ENCODE results near the gene COQ8A.

The COQ8A gene

DNA sequence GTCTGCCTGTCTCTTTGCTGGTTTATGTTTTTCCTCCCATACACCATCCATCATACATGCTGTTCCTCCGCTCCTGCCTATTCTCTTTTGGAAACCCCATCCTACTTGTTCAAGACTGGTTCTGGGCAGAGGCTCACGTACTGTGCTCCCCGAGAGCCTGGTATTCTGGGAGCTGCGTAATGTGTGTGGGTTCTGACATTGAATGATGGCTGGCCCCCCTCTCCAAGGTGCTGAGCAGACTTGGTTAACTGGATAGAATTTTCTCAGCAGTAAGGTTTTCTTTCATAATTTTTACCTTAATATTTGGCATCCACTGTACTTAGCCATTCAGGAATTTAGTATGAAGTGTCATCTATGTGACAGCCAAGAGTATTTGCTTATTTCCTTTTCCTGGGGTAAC, 26.6 kb downstream of the COQ8A start:
- FAIRE-seq (no peak), DNase-seq (ENCODE audit: extremely low spot score, insufficient read length, low read depth) (no peak)

DNA sequence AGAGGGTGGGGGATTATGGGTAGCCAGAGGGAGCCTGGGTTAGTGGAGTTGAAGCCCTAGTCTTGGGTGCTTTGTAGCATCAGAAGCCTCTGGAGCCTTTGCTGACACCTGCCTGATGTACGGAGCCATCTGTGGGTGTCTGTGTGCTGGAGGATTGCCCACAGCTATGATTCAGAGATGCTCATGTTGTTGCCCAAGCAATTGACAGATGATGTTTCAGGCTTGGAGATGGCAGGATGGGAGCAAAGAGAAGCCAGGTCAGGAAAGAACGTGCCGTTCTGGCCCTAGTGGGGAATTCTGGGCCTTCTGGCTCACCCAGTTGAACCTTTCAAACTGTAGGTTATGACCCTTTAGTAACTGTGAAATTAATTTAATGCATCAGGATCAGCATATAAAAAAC, 27.6 kb downstream of the COQ8A start:
- no peak for DNase-seq (ENCODE audit: extremely low spot score, insufficient read length, low read depth)
- FAIRE-seq, result no peak

DNA sequence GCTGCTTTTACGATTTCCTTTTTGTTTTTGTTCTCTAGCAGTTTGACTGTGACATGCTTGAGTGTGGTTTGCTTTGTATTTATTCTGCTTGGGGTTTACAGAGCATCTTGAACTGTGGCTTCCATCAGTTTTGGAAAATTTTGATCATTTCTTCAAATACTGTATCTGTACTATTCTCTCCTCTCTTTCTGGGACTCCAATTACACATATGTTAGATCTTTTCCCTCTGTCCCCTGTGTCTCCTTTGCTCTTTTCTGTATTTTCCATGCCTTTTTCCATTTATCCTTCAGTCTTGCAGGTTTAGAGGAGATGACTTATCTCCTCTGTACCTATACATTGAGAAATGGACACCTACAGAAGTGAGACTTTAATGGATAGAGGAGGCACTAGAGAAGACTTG, 31.7 kb downstream of the COQ8A start:
- DNase-seq (ENCODE audit: extremely low spot score, insufficient read length, low read depth) (no peak), FAIRE-seq (no peak)

DNA sequence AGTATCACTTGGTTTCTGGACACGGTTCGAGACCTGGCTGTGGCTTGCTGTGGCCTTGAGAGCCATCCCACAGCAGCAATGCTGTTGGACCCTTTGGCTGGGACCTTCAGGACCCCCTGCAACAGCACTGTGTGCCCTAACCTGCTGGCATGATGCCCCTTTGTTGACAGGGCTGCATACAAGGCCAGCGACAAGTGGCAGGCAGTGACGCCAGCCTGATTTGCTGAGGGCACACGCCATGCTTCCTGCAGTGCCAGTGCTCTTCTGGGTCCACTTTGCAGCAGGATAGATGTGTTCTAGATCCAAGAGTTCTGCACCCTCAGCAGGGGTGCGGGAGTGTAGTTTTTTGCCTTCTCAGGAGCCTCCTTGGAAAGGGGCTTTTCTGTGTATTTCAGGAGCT, 32.8 kb downstream of the COQ8A start:
- DNase-seq (ENCODE audit: extremely low spot score, insufficient read length, low read depth), result no peak
- FAIRE-seq, result no peak

DNA sequence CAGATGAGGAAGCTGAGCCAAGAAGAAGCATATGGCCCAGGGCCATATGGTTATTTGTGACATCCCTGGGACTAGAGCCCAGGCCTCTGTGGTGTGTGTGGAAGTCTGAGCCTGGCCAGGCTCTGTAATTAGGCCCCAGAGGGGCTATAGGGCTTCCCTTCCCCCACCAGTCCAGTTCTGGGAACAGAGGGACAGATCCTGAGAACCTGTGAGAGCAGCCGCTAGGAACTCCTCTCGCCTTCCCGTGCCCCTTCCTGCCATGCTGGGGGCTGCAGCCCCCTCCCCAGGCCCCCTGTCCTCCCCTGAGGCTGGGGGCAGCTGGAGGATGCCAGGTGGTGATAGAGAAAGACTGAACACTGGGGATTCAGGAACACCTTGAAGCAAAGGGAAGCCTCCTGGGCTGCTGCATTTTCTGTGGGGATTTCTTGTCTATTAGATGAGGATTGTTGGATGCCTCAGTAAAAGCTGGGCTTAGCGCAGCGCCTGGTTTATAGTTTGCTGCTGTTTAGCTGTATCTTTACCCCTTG, 33.3 kb downstream of the COQ8A start:
- DNase-seq (ENCODE audit: extremely low spot score, insufficient read length, low read depth) (no peak), FAIRE-seq (no peak)

DNA sequence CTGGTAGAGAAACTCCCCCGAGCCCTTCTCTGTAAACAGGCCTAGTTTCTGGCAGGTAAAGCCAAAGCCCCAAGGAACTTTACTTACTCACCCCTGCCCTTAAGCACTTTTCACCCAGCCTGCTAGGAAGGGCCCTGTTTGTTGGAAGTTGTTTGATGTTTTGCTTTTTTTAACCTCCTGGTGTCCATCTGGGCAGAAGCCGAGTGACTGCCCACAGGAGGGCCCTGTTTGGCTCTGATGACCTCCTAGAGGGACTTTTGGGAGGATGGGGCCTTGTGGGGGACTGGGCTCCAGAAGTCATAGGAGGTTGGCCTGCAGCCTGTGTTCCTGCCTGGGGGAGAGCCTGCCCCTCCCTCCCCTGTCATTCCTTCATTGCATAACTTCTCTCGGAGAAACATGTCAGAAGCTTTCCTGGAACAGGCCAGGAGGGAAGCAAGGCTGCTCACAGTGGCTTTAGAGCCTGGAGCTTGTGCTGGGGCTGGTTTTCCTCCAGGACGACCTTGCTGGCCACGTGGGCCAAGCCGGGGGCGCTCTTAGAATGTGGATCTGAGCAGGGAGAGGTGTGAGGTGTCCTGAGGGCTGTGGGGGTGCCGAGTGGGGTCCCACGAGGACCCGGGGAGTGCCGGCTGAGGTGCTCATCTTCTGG, 33.9 kb downstream of the COQ8A start:
- no peak for FAIRE-seq
- DNase-seq (ENCODE audit: extremely low spot score, insufficient read length, low read depth), result no peak

DNA sequence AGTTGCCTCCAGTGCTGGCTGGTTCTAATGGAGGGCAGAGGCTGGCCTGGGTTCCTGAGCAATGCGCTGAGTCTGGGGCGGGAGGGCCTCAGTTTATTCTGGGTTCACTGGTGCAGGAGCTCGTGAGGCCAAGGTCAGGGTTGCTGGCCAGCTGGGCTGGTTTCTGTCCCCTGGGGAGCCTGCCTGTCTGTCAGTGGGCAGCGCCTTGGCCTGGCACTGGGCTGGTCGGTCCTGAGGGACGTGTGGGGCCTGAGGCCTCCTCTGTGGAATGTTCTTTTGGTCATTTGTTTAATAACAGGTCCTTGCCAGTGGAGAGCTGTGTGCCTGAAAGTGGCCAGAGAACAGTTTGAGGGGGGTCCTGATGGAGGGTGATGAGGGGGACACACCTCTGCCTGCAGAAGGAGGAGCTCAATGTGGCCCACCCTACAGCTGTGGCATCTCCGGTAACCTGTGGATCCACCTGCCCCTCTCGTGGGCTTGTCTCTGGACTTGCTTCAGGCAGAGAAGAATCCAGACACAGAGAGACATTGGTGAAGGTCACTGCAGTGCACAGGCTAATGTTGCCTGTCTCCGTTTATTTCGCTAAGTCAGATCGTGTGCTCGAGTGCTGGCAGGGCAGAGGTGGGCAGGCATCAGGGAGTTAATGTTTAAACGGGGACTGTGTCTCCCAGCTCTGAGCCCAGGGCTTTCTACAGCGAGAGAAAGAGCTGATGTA, 34.6 kb downstream of the COQ8A start:
- FAIRE-seq, result no peak
- no peak for DNase-seq (ENCODE audit: extremely low spot score, insufficient read length, low read depth)

DNA sequence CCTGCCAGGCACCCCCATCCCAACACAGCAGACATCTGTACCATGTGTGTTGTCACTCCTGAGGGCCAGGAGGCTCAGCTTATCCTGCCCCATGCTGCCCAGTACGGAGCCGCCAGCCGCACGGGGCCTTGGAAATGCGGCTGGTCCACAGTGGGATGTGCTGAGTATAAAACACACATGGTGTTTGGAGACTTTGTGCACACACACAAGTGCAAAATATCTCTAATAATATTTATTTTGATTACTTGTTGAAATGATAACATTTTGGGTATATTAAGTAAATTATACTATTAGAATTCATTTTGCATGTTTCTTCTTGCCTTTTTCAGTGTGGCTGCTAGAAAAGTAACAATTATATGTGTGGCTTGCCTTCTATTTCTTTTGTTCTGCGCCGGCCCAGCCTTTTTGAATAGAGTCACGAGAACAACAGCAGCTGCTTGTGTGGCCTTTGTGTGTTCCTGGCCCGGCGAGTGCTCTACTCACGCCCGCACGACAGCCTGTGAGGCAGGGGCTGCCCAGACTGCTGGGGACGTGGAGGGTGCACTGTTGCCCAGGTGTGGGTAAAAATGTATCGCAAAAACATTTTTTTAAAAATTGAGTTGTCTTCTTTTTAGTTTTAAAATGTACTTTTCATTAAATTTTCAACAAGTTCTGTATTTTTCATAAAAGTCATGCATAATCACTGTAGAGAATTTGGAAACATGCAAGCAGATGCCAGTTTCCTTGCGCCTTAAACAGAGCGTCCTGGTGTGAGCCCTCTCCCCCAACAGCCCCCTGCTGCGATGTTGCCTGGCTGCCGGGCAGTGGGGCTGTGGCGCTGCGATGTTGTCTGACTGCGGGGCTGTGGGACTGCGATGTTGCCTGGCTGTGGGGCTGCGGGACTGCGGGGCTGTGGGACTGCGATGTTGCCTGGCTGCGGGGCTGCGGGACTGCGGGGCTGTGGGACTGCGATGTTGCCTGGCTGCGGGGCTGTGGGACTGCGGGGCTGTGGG, 35.5 kb downstream of the COQ8A start:
- FAIRE-seq (no peak), DNase-seq (ENCODE audit: extremely low spot score, insufficient read length, low read depth) (no peak)

DNA sequence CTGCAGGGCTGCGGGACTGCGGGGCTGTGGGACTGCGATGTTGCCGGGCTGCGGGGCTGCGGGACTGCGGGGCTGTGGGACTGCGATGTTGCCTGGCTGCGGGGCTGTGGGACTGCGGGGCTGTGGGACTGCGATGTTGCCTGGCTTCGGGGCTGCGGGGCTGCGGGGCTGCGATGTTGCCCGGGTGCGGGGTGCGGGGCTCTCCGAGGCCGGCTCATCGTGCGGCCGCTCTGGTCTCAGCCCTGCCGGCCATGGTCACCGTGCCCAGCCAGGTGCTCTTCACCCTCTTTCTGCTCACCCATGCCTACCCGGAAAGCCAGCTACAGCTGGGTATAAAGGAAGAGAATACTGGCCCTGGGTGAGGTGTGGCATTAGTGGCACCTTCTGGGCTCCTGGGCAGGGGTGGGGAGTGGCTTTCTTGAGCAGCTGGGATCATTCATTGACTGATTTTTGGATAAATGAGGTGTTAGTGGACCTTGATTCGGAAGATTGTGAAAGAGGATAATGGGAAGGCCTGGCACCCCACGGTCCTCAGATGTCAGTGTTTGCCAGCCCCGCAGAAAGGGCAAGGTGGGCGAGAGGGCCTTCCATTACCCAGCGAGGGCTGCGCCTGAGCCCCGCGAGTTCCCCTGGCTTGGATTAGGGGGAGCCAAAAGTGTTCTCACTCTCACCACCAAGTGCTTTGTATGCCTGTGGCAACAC, 36.3 kb downstream of the COQ8A start:
- DNase-seq (ENCODE audit: extremely low spot score, insufficient read length, low read depth) (no peak), FAIRE-seq (no peak)

DNA sequence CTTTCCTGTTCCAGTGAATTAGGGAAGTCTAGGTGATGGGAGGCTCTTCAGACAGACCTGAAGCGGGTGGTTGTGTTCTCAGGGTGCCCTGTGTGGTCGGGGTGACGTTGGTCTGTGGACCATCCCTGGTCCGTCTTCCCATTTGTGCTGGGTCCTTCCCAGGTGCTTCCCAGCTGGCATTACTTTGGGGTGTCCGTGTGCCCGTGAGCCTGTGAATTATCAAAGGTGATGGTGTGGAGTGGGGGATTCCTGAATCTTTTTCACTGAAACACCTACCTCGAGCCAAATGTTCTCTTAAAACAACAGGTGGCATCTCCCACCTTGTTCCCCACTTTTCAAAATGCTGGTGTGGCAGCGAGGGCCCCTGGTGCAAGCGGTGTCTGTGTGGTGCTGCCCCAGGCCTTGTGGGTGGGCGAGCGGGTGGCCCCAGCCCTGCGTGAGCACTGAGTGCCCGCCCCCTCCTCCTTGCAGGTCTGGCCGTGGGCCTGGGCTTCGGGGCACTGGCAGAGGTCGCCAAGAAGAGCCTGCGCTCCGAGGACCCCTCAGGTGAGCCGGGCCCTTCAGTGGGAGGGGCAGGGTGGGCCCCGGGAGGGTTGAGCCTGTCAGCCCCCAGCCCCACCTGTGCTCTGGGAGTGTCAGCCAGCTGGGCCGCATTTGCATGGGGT, 37.0 kb downstream of the COQ8A start:
- FAIRE-seq, result no peak
- no peak for DNase-seq (ENCODE audit: extremely low spot score, insufficient read length, low read depth)

DNA sequence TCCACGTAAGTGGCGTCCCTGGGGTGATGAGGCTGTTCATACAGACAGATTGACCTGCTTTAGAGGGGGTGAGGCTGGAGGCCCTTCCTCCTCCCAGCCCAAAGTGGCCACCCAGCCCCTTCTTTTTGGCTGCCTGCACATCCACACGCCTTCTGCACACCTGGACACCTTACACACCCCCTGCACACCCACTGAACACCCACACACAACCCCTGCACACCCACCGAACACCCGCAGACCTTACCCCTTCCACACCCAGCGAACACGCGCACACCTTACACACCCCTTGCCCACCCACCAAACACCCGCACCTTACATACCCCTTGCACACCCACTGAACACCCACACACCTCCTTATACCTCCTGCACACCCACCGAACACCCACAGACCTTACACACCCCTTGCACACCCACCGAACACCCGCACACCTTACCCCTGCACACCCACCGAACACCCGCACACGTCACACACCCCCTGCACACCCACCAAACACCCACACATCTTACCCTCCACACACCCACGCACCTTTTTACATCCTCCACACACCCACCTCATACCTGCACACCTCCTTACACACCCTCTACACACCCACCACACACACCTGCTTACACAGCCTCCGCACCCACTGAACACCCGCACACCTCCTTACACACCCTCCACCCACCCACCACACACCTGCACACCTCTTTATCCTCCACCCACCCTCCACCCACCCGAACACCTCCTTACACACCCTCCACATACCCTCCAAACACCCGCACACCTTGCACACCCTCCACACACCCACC, 37.7 kb downstream of the COQ8A start:
- FAIRE-seq, result no peak
- no peak for DNase-seq (ENCODE audit: extremely low spot score, insufficient read length, low read depth)

DNA sequence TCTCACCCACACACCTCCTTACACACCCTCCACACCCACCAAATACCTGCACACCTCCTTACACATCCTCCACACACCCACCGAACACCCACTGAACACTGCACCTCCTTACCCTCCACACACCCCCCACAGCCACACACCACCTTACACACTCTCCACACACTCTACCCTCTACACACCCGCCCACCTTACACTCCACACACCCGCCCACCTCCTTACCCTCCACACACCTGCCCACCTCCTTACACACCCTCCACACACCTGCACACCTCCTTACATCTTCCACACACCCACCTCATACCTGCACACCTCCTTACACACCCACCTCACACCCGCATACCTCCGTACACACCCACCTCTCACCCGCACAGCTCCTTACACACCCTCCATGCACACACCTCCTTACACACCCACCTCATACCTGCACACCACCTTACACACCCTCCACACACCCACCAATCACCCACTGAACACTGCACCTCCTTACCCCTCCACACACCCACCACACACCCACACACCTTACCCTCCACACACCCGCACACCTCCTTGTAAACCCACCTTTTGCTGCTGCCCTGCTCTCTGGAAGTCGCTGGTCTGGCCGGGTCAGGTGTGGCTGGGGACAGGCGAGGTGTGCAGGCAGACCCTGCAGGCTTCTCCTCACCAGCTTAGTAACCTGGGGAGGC, 38.5 kb downstream of the COQ8A start:
- no peak for DNase-seq (ENCODE audit: extremely low spot score, insufficient read length, low read depth)
- FAIRE-seq, result no peak

DNA sequence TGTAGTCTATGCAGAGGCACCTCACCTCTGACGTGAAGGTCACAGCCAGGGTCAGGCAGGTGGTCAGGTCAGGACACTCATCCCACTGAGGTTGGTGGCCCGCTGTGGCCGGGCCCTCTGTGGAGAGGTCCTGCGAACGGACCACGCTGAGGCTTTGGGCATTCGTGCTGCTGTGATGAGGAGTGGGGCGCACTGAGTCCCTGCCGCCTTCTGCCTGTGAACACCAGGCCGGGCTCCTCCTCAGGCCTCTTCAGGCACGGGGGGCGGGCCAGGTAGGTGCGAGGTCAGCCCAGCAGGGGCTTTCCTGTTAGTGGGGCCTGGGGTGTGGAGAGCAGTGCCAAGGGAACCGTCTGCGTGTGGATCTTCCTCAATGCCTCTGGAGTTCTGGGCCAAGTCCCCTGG, 39.0 kb downstream of the COQ8A start:
- DNase-seq (ENCODE audit: extremely low spot score, insufficient read length, low read depth) (no peak), FAIRE-seq (no peak)

DNA sequence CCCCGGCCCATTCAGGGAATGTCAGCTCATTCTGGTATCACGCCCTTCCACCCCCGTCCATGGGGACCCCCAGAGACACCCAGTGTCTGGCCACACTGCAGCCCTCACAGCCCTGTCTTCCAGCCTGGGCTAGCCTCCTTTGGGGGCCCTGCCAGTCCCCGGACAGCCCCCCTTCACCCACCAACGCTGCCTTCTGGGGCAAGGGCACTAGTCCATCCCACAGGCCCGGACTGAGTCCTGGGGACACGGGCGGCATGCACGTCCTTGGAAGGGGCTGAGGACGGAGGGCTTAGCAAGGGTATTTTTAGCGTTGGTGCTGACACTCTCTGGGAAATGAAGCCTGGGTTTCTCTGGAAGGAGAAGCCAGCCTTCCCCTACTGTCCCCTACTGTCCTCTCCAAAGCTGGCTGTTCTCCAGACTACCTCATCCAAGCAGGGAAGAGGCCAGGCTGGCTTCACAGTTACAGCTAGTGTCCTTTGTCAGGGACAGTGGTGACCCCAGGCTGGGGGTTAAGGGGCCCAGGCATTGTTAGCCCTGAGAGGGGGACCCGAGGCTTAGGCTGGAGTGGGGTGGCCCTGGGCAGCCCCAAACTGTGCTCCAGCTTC, 39.5 kb downstream of the COQ8A start:
- DNase-seq (ENCODE audit: extremely low spot score, insufficient read length, low read depth), result no peak
- no peak for FAIRE-seq

DNA sequence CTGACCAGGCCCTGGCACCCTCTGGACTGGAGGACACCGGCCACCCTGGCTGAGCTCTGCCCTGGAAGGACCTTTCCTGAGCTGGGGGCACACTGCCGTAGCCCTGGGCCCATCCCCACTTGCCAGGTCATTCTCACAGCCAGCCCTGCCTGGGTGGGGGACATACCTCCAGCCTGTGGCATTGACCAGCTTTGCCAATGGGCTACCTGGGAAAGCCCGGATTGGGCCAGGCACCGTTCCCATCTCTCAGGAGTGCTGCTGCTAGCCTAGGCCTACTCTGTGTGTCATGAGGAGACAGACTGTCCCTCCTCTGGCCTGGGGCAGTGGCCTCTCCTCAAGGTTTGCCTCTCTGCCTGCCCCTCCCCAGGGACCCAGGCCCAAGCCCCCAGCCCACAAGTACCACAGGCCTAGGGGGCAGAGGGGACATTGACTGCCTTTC, 40.0 kb downstream of the COQ8A start:
- DNase-seq (ENCODE audit: extremely low spot score, insufficient read length, low read depth) (no peak), FAIRE-seq (no peak)

DNA sequence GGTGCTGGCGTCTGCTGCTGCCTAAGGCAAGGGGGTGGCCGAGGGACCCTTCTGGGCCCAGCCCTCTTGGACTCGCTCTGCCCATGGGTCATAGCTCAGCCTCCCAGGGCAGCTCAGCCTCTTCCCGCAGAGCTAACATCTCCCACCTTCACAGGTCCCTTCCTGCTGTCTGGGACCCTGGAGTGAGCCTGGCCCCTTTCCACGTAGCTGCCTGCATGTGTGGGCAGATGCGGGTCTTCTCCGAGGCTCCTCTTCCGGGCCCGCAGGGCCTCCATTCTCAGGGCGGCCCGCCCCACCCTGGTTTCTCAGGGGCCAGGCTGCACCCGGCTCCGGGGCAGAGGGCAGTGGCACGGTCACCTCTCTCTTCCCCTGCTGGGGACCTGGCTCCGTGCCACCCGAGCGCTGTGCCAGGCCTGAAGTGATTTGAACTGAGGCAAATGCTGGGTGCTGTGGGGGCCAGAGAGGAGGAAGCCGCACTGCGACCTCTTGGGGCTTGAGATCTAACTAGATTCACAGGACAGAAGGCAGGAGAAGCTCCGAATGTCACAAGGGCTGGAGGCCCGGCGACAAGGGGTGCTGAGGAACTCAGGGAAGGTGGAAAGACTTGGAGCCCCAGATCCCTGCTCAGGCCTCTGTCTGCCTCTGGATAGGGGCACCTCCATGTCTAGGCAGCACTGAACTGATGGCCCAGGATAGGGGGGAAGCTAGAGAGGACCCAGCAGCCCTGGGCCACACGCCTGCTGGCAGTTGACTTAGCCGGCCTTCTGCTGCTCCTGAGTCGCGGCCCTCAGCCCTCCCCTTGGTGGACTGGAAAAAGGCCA, 40.7 kb downstream of the COQ8A start:
- FAIRE-seq, result no peak
- no peak for DNase-seq (ENCODE audit: extremely low spot score, insufficient read length, low read depth)

DNA sequence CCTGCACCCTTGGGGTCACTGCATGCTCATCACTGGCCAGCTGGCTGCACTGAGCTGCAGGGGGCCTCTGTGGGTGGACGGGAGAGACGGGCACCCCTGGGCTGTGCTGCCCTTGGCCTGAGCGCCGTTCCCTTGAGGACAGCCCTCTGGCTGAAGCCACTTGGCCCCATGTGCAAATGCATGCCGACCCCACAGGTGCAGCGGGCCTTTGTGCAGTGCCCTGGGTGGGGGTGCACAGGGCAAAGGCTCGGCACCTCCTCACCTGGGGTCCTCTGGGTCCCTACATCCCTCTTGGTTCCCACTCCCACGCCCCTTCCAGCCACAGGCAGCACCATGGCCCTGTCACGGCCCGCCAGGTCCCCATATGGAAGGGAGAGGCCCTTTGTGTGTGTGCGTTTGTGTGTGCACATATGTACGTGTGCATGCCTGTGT, 41.3 kb downstream of the COQ8A start:
- DNase-seq (ENCODE audit: extremely low spot score, insufficient read length, low read depth), result no peak
- no peak for FAIRE-seq

Measured in GM18507 (cell line).